Stomach (tissue), 9 donors: ENCODE results near the gene DBP. TPM values are rescaled to one million over a fixed set of nuclear protein-coding genes. Genes with fewer than 3 reads are reported as not detected.

Experiments used
- DNase-seq, 2 donors: peaks; one replicate each; pipeline versions ENCODE4 v3.0.0 to v3.0.0-alpha.2; 2013 to 2019
- H3K27ac ChIP-seq, 5 donors: fragments of 200-600 bp in 4 of 5; sonication (generic) in 4 of 5; one replicate each; pipeline ENCODE4 v1.5.1; 2013 to 2019; ENCODE audit warnings: mild to moderate bottlenecking in 1 of 5, moderate library complexity in 1 of 5
- H3K27me3 ChIP-seq, 3 donors: fragments of 200-600 bp; sonication (generic); one replicate each; pipeline ENCODE4 v1.5.1; 2017 to 2019; ENCODE audit warnings: mixed run types in 1 of 3
- H3K36me3 ChIP-seq, 4 donors: fragments of 200-600 bp; sonication (generic); 1 replicate in 3 of 4; 2 replicates in 1 of 4; pipeline ENCODE4 v1.5.1; 2016 to 2019
- H3K4me1 ChIP-seq, 4 donors: fragments of 200-600 bp; sonication (generic); one replicate each; pipeline ENCODE4 v1.5.1; 2016 to 2019
- H3K4me3 ChIP-seq, 4 donors: fragments of 200-600 bp; sonication (generic) in 3 of 4; one replicate each; pipeline ENCODE4 v1.5.1; 2016 to 2019; ENCODE audit warnings: mild to moderate bottlenecking in 1 of 4
- H3K9me3 ChIP-seq, 4 donors: fragments of 200-600 bp; sonication (generic); one replicate each; pipeline ENCODE4 v1.5.1; 2016 to 2019
- EP300 ChIP-seq: sonication (generic); formaldehyde crosslinking; IDR thresholded peaks from one replicate; pipeline ENCODE4 v1.6.1; 2017; ENCODE audit warnings: antibody characterized with exemption
- POLR2A ChIP-seq, 4 donors: fragments of 450-650 bp; IDR thresholded peaks; one replicate each; pipeline ENCODE4 v1.6.1; 2016; ENCODE audit warnings: antibody characterized with exemption in 4 of 4, control low read depth in 2 of 4, mild to moderate bottlenecking in 1 of 4, moderate library complexity in 1 of 4
- POLR2AphosphoS5 ChIP-seq, 3 donors: sonication (generic); formaldehyde crosslinking; IDR thresholded peaks; one replicate each; pipeline ENCODE4 v1.6.1; 2016; ENCODE audit warnings: antibody characterized with exemption in 3 of 3
- WGBS, 5 donors: extraction: QIAGEN DNeasy Blood & Tissue Kit in 3 of 5; methylation state at CpG; one replicate each; pipeline versions ENCODE4 v1.1.5 to v1.1.7; 2013 to 2018; 5-methylcytosine and 5-hydroxymethylcytosine counted together
- intact Hi-C: fragments of 100-400 bp; cut with DNase I; formaldehyde crosslinking; loops from one replicate; pipeline ENCODE4 v1.15.1; 2023; ENCODE audit warnings: low total_unique reads
- polyA plus RNA-seq, 3 donors: library from polyadenylated mRNA; stranded (reverse); fragments of 200-250 nt; gene quantifications; one replicate each; pipeline ENCODE4 v1.2.3, GENCODE V29; 2013
- total RNA-seq, 5 donors: library from RNA; depleted of rRNA; stranded (reverse); fragments of >200 nt; gene quantifications; one replicate each; pipeline versions ENCODE4 v1.1.0 to v1.2.3, GENCODE V29; 2014 to 2016
- TF ChIP-seq, protein P1 (sequence below), 7 experiments: fragments of 450-650 bp in 4 of 7; fragments of 200-600 bp in 3 of 7; sonication (generic) in 3 of 7; IDR thresholded peaks; one replicate each; pipeline ENCODE4 v1.5.1; 2016 to 2019; ENCODE audit warnings: antibody characterized with exemption in 7 of 7, control low read depth in 2 of 7, mild to moderate bottlenecking in 1 of 7
- donor health status: healthy with polysubstance abuse.
- donor health status: Bipolar disorder and iron deficiency.
- donor health status: healthy.

DBP gene
- total and polyA plus RNA-seq, 8 donors, result 4.2 to 29.0 (median 9.6) TPM; not detected in 1

DNA sequence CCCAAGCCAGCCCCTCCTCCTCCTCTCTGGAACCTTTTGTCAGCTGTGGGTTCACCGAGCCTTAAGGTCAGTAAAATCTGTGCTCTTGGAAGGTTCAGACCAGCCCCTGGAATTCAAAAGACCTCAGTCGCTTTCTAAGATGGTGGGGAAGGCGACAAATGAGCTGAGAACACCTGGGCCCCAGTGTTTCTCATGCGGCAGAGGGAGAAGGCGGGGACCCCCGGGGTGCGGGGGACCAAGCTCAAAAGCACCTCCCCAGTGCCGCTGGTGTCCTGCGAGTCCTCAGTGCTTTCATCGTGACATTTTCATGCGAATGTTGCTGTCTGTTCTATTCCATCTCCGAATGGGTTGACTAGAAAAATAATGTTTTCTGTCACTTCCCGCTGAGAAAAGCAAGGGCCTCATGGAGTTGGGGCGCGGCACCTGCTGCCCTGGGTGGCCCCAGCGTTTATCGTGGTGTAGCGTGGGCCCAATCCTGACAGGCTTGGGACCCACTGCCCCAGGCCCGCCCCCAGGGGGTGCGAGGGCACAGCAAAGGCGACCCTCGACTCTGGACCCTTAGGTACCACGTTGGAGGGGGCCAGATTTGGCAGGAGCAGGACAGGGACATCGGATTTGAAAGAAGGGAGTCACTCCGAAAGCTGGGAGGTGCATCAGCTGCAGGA lies 36.4 kb upstream of the DBP start:
- WGBS, 5 donors, result 80 to 81% (median 80%) methylated on average over 25 of the region's 25 CpGs
- intact Hi-C loops, result no loop called here
- H3K9me3 ChIP-seq, result no peaks in the 10 kb centered on the region
- DNase-seq, result no peak
- H3K4me1 ChIP-seq, result peaks cover 12 to 19% (median 15%) of the 10 kb centered on the region in 4 donors
- TF ChIP-seq EP300 (no peak), POLR2A (IDR thresholded peaks at IDR 0.05) (no peak), POLR2AphosphoS5 (IDR thresholded peaks at IDR 0.05) (no peak)
- TF ChIP-seq, protein P1, sequence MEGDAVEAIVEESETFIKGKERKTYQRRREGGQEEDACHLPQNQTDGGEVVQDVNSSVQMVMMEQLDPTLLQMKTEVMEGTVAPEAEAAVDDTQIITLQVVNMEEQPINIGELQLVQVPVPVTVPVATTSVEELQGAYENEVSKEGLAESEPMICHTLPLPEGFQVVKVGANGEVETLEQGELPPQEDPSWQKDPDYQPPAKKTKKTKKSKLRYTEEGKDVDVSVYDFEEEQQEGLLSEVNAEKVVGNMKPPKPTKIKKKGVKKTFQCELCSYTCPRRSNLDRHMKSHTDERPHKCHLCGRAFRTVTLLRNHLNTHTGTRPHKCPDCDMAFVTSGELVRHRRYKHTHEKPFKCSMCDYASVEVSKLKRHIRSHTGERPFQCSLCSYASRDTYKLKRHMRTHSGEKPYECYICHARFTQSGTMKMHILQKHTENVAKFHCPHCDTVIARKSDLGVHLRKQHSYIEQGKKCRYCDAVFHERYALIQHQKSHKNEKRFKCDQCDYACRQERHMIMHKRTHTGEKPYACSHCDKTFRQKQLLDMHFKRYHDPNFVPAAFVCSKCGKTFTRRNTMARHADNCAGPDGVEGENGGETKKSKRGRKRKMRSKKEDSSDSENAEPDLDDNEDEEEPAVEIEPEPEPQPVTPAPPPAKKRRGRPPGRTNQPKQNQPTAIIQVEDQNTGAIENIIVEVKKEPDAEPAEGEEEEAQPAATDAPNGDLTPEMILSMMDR (IDR thresholded peaks at IDR 0.05), result no peak
- no peak overlapping the region for H3K27ac ChIP-seq
- H3K4me3 ChIP-seq, result no peak overlapping the region
- H3K36me3 ChIP-seq, result no peaks in the 10 kb centered on the region
- no peaks in the 10 kb centered on the region for H3K27me3 ChIP-seq

DNA sequence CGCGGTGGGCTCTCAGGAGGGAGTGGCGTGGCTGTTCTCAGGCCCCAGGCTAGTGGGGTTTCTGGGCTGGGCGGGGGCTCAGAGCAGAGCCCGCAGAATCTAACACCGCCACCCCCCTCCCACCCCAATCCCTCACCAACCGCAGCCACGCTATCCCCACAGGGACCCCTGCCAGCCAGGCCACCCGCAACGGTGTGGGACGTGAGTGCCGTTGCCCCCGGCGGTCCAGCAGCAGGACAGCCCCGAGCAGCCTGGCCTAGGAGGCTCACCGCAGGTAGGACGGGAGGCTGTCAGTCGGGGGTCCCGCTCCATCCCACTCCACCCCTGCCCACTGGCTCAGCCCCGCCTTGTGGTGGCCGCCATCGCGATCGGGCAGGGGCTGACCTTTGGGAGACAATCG lies 35.8 kb upstream of the DBP start, which contains the start of gene NTN5:
TSS of gene NTN5 (minus strand) at position 24 of the 400 bp plus-strand sequence. CDS start 2,031 bp downstream, outside the sequence.
- intact Hi-C loops, result no loop called here
- peaks cover 10 to 15% (median 14%) of the 10 kb centered on the region in 4 donors for H3K4me1 ChIP-seq
- H3K4me3 ChIP-seq, result no peak within 1 kb of the TSS
- H3K36me3 ChIP-seq, result no peaks in the 10 kb centered on the region
- H3K27me3 ChIP-seq, result no peaks in the 10 kb centered on the region
- no peaks in the 10 kb centered on the region for H3K9me3 ChIP-seq
- no peak for DNase-seq
- WGBS, 5 donors, result 78 to 91% (median 85%) methylated on average over 11 to 25 of the region's 25 CpGs
- no peak for TF ChIP-seq POLR2AphosphoS5 (IDR thresholded peaks at IDR 0.05)
- TF ChIP-seq, protein P1 (IDR thresholded peaks at IDR 0.05), result no peak
- TF ChIP-seq POLR2A (IDR thresholded peaks at IDR 0.05), result no peak
- no peak for TF ChIP-seq EP300
- H3K27ac ChIP-seq, result no peak within 1 kb of the TSS

DNA sequence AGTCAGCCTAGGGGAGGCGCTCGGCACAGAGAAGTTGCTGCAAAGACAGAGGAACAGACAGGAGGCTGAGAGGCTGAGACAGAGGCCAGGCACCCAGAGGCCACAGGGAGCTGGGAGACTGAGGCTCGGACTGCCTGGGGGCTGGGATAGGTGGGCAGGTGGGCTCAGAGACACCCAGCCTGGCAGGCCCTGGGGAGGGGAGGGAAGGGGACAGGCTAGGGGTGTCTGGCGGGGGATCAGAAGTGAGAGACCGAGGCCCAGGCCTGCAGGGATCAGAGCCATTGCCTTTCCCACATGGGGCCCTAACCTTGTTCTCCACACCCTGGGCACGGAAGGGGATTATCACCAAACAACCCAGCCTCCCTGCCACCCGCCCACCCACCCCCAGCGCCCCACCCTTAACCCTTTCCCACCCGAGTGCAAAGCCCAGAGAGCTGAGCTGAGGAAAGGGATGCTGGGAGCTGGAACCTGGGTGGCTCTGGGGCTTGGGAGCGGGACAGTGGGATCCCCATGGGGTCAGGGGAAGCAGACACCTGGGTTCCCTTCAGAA lies 34.3 kb upstream of the DBP start:
- H3K4me3 ChIP-seq, result no peak overlapping the region
- no peak for DNase-seq
- H3K9me3 ChIP-seq, result no peaks in the 10 kb centered on the region
- H3K4me1 ChIP-seq, result peaks cover 10 to 15% (median 13%) of the 10 kb centered on the region in 4 donors
- TF ChIP-seq POLR2A (IDR thresholded peaks at IDR 0.05) (no peak), POLR2AphosphoS5 (IDR thresholded peaks at IDR 0.05) (no peak), EP300 (no peak)
- TF ChIP-seq, protein P1 (IDR thresholded peaks at IDR 0.05), result no peak
- intact Hi-C loops, result no loop called here
- WGBS, 5 donors, result 71 to 80% (median 78%) methylated on average over 10 of the region's 10 CpGs
- no peaks in the 10 kb centered on the region for H3K27me3 ChIP-seq
- H3K27ac ChIP-seq, result no peak overlapping the region
- H3K36me3 ChIP-seq, result no peaks in the 10 kb centered on the region

DNA sequence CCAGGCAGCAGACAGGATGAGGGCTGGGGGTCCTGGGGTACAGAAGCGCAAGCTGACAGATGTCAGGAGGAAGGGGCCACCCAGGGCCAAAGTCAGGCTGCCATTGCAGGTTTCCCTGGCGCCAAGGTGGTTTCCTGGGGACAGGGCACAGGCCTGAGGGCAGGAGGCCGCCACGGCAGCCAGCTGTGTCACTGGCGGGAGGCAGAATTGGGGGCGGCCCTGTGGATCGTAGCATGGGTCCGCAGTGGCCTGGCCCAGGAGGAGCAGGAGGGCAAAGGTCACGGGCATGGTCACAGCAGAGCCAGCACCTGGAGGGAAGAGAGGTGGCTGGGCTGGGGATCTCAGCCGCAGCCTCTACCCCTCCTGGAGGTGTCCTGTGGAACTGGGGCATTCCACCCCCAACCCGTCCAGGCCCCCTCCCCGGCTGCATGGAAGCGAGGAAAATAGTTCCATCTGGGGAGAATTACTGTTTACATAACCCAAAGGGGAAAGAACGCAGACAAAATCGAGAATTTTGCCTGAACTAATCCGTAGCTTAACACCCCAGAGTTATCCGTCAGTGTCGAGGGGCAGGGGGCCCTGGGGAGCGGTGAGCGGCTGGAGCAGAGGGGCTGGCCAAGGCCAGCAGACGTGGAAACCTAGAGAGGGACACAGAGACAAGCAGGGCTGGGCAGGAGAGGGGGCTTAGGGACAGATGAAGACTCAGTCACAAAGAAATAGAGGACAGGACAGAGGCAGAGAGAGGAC lies 33.7 kb upstream of the DBP start:
- no peaks in the 10 kb centered on the region for H3K9me3 ChIP-seq
- no peaks in the 10 kb centered on the region for H3K27me3 ChIP-seq
- H3K4me3 ChIP-seq, result no peak overlapping the region
- no peaks in the 10 kb centered on the region for H3K36me3 ChIP-seq
- peaks cover 10 to 11% (median 10%) of the 10 kb centered on the region in 4 donors for H3K4me1 ChIP-seq
- no peak for DNase-seq
- intact Hi-C loops, result no loop called here
- TF ChIP-seq POLR2A (IDR thresholded peaks at IDR 0.05), result no peak
- TF ChIP-seq, protein P1 (IDR thresholded peaks at IDR 0.05), result no peak
- TF ChIP-seq POLR2AphosphoS5 (IDR thresholded peaks at IDR 0.05), result no peak
- no peak overlapping the region for H3K27ac ChIP-seq
- WGBS, 5 donors, result 78 to 88% (median 84%) methylated on average over 13 to 21 of the region's 21 CpGs
